A549 treated with dexamethasone at 1 μM for 4 hours (cell line): ENCODE data around the gene SLC51B. TPM values are rescaled to one million over a fixed set of nuclear protein-coding genes. Genes with fewer than 3 reads are reported as not detected.

ENCODE experiments used
- total RNA-seq: library from RNA; stranded (reverse); fragments of 200-300 nt; extraction: Qiagen RNA extraction; gene quantifications from 5 replicates; pipeline ENCODE4 v1.2.3, GENCODE V29; 2022

The SLC51B gene
- 13.7 to 16.8 TPM (median 15.2 TPM) in 5 replicates for total RNA-seq

GRCh38 chr15:65044724-65045481 is at the start of gene SLC51B:
Gene SLC51B (plus strand): TSS chr15:65045387. CDS start chr15:65050005, 4,618 bp downstream.

GRCh38 chr15:65028921-65029735 is 16.1 kb upstream of the SLC51B start, which contains the start of gene MTFMT:
Gene MTFMT (minus strand): TSS chr15:65029639. CDS start chr15:65029613, 26 bp downstream.

GRCh38 chr15:65067645-65068402 is 22.6 kb downstream of the SLC51B start, which contains the start of gene RASL12:
Gene RASL12 (minus strand): TSS chr15:65067991. CDS start chr15:65067835, 156 bp downstream.

GRCh38 chr15:65076486-65077290 is 31.5 kb downstream of the SLC51B start, which contains the start of gene KBTBD13:
Gene KBTBD13 (plus strand): TSS chr15:65076746. CDS start chr15:65076816, 70 bp downstream.

Other genes starting within 250 kb of the SLC51B start
- gene PIF1, start 219.7 kb upstream of the SLC51B start, total RNA-seq: 6.7 to 15.9 TPM (median 13.2 TPM) in 5 replicates
- gene PLEKHO2, start 203.5 kb upstream of the SLC51B start, total RNA-seq: 5.9 to 6.9 TPM (median 6.5 TPM) in 5 replicates
- 1.2 to 2.1 TPM (median 1.7 TPM) in 5 replicates for gene ANKDD1A, start 133.5 kb upstream of the SLC51B start, total RNA-seq
- gene SPG21, start 55.5 kb upstream of the SLC51B start, total RNA-seq: 115 to 133 TPM (median 124 TPM) in 5 replicates
- gene MTFMT, start 15.7 kb upstream of the SLC51B start, total RNA-seq: 25.0 to 29.4 TPM (median 25.8 TPM) in 5 replicates
- 0.08 to 0.17 TPM (median 0.14 TPM) in 4 of 5 replicates, not detected in the other for gene RASL12, start 22.6 kb downstream of the SLC51B start, total RNA-seq
- not detected in 5 replicates for gene KBTBD13, start 31.4 kb downstream of the SLC51B start, total RNA-seq
- gene UBAP1L, start 69.8 kb downstream of the SLC51B start, total RNA-seq: 0.29 to 1.4 TPM (median 0.61 TPM) in 5 replicates
- 24.3 to 28.7 TPM (median 27.5 TPM) in 5 replicates for gene PDCD7, start 88.4 kb downstream of the SLC51B start, total RNA-seq
- 42.3 to 55.1 TPM (median 51.9 TPM) in 5 replicates for gene CLPX, start 140.0 kb downstream of the SLC51B start, total RNA-seq
- 0.60 to 0.79 TPM (median 0.71 TPM) in 5 replicates for gene CILP, start 166.1 kb downstream of the SLC51B start, total RNA-seq
- 9.6 to 12.7 TPM (median 11.1 TPM) in 5 replicates for gene PARP16, start 241.5 kb downstream of the SLC51B start, total RNA-seq